Measurements from ENCODE around the gene PPP1R1B.

PPP1R1B gene

DNA sequence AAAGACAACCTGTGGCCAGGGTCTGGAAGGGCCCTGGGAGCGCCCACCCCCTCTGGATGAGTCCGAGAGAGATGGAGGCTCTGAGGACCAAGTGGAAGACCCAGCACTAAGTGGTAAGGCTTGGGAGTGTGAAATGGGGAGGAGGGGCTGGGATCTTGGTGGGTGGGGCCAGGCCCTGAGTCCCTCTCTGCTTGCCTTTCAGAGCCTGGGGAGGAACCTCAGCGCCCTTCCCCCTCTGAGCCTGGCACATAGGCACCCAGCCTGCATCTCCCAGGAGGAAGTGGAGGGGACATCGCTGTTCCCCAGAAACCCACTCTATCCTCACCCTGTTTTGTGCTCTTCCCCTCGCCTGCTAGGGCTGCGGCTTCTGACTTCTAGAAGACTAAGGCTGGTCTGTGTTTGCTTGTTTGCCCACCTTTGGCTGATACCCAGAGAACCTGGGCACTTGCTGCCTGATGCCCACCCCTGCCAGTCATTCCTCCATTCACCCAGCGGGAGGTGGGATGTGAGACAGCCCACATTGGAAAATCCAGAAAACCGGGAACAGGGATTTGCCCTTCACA, 8.9 kb downstream of the PPP1R1B start:
- DNase-seq = no peak

DNA sequence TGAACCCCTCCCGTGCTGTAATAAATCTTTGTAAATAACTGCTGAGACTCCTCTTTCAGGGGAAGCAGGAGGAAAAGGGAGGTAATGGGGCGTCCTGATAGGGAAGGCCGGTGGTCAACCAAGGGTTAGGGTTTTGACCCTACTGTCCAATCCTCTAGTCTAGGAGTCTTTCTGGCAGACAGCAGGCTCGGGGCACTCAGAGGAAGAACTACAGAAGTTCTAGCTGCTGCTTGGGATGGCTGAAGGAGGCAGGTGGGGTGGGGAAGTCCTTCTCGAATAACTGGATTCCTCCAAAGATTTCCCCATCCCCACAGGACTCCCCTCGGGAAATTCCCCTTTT, 9.8 kb downstream of the PPP1R1B start:
- no peak for DNase-seq

DNA sequence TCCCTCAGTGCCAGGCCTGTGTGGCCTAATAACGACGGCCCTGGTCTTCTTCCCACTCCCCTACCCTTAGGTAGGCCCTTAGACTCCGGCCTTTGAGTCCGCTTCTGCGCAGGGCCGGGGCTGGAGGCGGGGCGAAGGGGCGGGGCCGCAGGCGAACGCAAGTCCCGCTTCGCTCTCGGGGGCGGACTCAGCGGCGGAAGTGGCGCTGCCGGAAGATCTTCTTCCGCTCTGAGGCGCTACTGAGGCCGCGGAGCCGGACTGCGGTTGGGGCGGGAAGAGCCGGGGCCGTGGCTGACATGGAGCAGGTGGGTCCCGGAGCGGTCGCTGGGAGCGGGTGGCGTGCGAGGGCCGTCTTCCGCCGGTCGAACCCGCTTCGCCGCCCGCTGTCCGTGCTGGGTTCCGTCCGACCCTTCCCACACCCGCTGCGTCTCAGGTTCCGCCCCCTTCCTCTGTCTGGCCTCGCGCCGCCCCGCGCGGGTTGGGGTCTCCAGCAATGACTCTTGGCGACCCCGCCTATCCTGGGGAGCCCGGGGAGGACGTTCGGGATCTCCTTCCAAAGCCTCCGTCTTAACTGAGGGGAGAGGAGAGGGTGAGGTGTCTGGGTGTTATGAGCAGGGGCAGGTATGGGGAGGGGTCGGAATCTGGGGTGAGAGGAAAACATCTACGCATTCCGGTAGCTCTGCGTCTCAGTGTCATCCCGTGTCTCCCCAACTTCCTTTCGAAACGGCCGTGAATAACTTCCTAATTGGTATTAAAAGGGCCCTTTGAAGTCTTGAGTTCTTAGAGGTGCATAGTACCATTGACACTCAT, 10.4 kb downstream of the PPP1R1B start, which contains the start of gene STARD3:
Gene STARD3, plus strand, starts transcription at position 218 of the 810 bp plus-strand sequence. CDS start 16,388 bp downstream, outside the sequence.
- peak; percentile 90 for DNase-seq

DNA sequence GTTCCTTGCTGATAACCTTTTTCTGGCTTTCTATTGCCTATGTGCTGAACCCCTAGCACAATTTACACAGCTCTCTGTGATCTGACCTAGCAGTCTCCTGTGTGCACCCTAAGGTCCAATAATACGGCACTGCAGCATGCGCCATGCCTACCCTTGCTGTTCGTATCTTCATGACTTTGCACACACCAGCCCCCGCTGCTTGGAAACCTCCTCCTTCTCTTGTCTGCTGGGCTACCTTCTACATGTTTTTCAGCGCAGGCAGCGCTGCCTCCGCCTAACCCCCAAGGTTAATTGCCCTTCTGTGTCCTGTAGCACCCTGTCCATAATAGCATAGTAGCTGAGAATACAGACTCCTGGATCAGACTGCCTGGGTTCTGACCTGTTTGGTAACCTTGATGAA, 11.6 kb downstream of the PPP1R1B start:
- no peak for DNase-seq

DNA sequence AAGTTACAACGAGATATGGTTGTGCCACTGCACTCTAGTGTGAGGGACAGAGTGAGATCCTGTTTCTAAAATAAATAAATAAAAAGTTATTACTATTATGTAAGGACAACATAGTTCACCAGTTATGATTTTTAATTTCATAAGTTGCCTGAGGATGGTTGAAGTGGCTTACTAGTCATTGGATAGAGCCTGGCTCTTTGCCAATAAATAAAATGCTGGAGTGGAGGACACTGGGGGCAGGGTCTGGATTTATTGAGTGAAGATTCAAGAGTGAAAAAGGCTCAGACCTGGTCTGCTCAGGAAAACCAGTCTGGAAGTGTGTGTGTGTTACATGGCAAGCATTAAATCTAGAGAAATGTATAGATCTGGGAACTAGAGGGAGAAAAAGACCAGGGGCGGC, 12.3 kb downstream of the PPP1R1B start:
- no peak for DNase-seq

DNA sequence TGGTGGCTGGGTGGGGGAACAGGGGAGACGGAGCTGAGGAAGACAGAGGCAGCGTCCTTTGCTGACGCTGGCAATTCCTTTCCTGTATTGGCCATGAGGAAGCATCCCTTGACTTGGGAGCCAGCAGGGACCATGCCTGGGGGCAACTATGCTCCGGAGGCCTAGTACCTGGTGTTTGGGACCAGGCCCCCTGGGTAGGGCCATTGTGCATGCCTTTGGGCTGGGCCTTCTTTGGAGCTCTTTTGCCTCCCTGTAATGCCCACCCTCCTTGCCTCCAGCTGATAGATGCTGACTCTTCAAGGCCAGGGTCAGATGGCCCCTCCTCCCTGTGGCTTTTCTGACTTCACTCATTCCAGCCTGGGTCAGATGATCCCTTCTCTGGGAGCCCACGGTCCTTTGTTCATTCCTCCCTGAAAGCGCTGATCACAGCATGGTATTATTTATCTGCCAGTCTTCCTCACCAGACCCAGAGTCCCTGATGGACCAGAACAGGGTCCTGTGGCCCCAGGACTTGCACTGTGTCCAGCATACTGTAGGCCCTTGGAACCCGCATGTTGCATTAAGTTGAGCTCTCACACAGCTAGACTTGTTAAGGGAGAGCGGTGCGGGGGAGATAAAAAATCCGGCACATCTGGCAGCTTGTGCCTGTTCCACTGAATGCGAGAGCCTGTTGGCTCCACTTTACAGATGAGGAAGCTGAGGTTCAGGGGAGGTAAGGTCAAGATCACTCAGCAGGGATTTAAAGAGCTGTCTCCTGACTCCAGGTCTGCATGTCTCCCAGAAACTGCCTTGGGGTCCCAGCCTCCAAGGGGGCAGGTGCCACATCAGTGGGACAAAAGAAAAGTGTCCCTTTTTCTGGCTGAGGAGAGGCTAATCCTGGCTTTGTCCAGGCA, 13.1 kb downstream of the PPP1R1B start:
- DNase-seq = no peak

DNA sequence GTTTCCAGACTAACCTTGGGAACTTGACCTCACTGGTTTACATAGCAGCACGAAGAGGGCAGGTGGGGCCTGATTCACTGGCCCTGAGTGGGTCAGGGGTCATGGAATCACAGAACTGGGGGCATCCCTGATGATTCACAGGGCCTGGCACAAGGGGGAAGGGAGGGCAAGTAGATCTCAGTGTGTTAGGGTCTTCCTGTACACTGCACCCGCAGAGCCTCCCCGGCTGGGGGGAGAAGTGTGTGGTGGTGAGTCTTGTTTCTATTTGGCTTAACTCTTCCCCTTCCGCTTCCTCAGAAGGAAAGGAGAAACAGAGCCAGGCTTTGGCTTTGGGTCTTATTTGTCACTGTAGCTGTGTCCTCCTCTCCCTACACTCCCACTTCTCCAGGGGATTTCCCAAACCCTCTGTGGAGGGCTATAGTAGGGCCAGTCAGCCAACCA, 13.9 kb downstream of the PPP1R1B start:
- no peak for DNase-seq

DNA sequence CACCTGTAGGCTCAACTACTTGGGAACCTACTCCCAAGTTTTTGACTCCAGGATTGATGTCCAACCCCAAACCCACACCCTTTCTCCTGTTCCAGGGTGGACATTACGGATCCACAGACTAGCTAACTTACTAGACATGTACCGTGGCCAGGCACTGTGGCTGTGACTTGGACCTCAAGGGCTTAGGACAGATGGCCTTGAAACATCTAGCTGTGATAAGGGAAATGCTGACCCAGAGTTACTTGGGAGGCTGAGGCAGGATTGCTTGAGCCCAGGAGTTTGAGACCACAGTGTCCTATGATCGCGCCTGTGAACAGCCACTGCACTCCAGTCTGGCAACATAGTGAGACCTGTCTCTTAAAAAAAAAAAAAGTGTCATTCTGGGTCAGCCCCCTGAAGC, 14.3 kb downstream of the PPP1R1B start:
- no peak for DNase-seq

DNA sequence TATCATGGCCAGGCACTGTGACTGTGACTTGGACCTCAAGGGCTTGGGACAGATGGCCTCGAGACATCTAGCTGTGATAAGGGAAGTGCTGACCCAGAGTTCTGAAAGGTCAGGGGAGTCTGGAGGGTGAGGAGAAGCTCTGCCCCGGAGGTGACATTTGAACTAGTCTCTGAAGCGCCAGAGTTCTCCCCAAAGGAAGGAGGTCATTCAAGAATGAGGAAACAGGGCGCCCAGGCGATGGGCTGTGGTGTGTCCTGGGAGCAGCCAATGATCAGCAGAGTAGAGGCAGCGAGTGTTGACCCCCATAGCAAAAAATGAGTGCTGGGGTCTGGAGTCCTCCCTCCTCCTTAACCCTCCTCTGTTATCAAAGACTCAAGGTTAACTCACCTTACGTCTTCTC, 15.1 kb downstream of the PPP1R1B start:
- no peak for DNase-seq

DNA sequence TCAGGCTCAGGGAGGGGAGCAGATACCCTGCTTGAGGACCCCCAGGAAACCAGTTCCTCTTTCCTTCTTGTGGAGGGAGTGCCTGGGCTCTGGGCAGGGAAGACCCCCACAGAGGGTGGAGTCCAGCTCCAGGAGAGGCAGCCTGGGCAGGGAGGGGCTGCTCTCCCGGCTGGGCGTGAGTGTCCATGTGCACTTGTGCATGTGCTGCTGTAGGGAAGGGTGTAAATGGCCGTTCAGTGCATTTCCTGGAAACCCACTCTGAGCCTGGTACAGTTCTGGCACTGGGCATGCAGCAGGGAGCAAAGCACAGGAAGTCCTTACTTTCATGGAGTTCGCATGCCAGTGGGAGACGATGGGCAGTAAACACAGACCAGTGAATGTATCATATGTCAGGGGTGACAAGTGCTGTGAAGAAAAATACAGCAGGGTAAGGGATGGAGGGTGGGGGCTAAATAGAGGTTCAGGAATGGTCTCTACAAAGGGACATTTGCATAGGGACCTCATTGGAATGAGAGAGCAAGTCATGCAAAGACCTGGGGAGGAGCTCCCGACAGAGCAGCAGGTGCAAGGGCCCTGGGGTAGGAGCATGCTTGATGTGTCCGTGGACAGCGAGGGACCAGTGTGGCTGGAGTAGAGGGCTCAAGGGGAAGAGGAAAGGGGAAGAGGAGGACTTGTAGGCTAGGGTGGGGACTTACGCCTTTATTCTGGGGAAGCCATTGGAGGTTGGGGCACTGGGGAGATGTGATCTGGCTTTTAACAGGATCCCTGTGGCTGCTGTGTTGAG, 15.7 kb downstream of the PPP1R1B start:
- no peak for DNase-seq

DNA sequence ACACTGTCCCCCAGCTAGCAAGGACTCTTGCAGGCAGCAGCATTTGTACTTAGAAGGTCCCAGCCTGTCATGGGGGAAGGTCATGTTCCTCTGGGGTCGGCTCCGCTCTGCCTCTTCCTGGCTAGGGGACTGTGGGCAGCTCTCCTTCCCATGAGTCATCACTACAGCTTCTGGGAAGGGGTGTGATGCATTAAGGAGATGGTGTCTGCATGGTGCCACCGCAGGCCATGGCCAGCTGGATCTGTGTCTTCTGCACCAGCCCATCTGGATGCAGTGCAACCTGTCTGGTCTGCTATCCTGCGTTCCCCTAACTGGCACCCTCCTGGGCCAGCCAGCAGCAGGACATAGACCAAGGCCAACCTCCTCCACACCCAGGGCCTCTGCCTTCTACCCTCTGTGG, 16.5 kb downstream of the PPP1R1B start:
- no peak for DNase-seq

DNA sequence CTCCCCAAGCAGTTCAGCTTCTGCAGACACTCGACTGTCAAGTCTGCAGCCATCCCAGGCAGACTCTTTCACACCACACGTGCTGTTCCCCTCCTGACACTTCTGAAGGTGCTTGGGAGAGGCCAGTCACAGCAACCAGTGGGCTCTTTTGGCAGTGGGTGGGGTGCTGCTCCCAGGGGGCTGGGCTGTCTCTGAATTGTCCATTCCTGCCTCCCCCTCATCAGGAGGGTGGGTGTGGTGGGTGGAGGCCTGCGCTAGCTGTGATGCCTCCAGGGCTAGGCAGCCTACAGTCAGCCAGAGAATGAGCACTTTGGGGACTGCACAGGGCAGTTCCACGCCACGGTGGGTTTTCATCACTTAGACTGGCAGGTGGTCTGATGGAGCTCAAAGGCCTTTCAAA, 20.5 kb downstream of the PPP1R1B start:
- DNase-seq = no peak

DNA sequence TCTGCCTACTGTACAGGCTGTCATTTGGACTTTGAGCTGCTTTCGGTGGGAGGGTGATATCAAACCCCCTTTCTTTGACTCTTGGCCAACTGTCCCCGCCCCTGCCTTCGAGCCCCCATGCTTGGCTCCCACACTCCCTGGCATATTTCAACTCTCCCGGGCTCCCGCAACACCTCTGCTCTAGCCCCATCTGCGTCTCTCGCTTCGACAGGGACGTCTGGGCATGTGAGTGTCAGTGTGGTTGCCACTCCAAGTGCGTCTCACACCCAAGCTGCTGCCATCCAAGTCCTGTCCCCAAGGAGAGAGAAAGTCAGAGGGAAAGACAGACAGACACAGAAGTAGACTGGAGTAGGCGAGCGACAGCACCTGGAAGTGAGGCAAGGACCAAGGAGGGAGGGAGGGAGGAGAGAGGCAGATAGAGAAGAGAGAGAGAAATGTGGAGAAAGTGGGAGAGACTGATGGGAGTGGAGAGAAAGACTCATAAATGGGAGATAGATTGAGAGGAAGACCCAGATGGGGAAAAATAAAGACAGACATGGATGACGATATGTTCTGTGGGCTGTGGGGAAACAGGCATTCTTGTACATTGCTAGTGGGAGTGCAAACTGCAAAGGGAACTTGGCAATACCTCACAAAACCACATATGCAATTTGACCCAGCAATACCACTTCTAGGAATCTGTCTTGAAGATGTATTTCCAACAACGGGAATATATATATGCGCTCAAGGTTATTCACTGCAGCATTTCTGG, 22.0 kb downstream of the PPP1R1B start:
- no peak for DNase-seq

DNA sequence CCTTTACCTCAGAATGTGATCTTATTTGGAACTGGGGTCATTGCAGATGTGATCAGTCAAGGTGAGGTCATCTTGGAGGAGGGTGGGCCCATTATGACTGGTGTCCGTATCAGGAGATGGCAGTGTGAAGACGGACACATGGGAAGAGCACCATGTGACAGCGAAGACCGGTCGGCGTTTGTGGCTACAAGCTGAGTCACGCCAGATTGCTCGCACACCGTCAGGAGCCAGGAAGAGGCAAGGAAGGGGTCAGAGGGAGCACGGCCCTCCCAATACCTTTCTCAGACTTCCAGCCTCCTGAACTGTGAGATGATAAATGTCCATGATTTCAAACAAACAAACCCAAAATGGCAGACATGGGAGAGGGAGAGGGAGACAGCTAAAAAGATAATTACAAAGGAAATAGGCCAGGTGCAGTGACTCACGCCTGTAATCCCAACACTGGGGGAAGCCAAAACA, 23.4 kb downstream of the PPP1R1B start:
- DNase-seq = no peak

DNA sequence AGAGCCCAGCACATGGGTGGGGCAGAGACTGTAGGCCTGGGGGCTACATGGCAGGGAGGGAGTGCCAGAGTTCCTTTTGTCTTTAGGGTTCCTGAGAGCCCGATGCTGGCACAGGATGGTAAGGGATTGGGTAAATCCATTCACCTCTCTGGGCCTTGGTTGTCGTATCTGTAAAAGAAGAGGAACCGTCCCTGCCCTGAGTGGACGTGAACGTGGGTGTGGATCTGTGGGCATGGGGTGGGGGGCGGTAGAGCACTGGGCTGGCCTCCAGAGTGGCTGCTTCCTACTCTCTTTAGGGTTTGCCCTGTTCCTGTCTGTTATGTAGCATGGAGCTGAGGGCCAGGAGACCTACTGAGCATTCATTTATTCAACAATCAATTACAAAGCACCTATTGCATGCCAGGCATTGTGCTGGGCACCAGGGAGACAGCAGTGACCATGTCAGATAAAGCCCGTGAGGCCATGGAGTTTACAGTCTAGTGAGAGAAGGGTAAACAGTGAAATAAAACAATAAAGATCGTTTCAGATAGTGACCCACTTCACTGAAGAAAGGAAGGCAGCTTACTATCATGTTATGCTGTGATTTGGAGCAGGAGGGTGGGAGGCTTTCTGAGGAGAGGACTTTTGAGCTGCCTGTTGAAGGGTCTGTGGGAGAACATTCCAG, 25.3 kb downstream of the PPP1R1B start:
- no peak for DNase-seq

DNA sequence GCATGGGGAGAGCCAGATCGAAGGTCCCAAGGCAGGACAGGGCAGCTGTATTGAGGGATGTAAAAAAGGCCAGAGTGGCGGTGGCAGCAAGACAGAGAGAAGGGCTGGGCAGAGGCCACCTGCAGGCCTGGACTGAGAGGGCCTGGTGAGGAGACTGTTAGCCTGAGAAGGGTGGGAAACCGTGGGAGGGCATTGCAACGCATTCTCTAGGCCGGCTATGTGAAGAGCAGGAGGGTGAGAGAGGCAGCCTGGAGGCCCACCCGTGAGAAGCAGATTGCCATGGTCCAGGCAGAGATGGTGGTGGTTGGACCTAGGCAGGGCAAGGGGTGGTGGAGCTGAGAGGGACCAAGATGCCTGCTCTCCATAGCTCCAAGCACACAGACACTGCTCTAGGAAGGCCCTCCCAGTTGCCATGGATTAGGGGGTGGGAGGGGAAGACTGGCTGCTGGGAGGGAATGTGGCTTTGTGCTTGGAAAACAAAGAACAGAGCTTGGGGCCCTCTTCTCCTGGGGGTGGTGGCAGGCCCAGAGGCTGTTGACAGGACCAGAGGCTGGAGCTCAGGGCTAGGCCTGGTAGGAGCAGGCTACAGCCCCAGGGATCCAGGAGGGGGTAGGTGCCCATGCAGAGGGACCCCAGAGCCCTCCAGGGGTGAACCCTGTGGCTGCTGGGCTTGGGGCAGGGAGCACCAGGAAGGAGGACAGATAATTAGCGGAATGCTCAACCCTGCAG, 26.0 kb downstream of the PPP1R1B start:
- DNase-seq = no peak

DNA sequence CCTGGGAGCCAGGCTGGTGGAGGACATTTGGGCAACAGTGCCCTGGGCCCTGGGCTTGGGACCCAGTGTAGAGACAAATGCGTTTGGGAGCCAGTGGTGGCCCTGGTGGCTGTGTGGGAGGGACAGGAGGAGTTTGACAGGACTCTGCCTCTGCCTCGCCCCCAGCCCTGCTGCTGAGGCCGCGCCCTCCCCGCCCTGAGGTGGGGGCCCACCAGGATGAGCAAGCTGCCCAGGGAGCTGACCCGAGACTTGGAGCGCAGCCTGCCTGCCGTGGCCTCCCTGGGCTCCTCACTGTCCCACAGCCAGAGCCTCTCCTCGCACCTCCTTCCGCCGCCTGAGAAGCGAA, 26.5 kb downstream of the PPP1R1B start:
- DNase-seq = no peak

DNA sequence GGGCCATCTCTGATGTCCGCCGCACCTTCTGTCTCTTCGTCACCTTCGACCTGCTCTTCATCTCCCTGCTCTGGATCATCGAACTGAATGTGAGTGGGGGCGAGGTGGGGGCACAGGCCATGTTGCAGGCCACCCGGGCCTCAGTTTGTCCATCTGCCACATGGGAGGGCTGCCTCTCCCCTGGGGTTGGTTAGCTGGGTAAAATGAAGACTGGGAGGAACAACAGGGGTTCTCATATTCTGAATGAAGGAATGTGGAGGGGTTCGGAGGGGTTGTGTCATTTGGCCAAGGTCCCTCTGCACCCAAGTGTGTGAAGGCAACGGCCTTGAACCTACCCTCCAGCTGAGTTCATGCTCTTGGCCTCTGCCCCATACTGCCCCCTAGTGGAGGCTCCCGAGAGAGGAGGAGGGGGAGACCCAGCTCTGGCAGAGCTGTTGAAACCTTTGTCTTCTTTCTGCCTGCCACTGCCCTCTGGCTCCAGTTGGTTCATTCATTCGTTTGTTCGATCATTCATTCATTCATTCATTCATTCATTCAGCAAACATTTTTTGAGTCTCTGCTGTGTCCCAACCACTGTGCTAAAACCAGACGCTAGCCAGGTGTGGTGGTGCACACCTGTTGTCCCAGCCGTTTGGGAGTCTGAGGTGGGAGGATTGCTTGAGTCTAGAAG, 27.0 kb downstream of the PPP1R1B start:
- peak; percentile 82 for DNase-seq

DNA sequence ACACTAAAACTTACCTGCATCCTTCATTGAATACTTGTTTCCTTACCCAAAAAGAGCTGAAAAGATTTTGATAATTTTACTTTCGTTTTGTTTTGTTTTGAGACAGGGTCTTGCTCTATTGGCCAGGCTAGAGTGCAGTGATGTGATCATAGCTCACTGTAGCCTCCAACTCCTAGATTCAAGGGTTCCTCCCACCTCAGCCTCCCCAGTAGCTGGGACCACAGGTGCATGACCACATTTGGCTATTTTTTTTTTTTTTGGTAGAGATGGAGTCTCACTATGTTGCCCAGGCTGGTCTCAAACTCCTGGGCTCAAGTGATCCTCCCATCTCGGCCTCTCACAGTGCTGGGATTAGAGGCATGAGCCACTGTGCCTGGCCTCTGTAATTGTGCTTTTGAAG, 28.4 kb downstream of the PPP1R1B start:
- no peak for DNase-seq

DNA sequence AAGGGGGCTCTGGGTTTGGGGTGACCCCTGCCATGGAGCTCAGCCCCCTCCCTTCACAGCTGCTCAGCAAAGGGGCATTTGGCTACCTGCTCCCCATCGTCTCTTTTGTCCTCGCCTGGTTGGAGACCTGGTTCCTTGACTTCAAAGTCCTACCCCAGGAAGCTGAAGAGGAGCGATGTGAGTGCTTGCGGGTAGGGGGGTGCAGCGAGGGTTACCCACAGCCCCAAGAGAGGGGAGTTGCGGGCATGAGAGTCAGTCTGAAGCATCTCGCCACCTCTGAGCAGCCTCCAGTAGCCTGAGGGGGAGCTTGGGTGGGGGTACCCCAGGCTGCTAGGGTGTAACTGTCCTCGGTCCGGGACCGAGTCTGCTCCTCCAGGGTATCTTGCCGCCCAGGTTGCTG, 31.6 kb downstream of the PPP1R1B start:
- no peak for DNase-seq

Measured in CD4-positive, alpha-beta T cell treated with Interleukin-21 for 1 hour (primary cell).